Measurements from ENCODE around the gene FADS3.

Gene FADS3

DNA sequence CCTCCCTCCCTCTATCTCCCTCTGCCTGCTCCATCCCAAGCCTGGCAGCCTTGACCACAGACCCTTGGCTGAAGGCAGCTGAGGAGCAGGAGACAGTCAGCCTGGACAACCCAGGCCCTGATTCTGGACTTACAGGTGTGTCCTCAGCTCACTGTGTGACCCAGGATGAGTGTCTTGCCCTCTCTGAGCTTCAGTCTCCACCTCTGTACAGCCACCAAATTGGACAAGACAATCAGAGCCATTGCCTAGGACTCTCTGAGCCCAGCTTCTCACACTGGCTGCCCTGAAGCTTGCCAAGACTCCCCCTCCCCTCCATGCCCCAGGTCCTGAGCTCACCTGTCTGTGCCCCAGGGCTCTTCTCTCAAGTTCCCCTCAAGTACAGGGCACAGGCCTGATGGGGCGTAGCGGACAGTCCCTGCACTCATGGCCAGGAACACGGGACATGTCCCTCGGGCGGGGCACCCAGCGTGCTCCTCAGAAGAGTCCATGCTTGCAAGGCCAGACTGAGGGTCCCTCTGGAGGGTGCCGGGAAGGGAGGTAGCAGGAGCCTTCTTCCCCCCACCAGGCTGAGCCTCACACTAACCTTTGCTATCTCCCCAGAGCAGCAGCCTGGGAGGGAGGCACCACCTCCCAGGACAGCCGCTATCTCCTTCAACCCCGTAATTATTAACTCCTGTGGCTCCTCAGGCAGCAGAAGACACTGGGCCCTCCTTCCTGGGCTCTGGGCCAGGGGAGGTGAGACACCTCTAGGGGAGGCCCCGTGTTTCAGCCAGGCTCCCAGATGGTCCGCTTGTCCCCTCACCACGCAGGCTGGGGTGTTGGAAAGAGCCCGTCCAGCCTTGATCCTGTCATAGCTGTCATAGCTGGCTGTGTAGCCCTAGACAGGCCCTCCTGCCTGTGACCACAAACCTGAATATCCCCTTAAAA is 28.6 kb upstream of the FADS3 start:
- peaks cover 63% of the 10 kb centered on the region for H3K27me3 ChIP-seq (ENCODE audit: insufficient read depth, low read length)
- H3K4me1 ChIP-seq (ENCODE audit: insufficient read depth, low read length) = peaks cover 3% of the 10 kb centered on the region
- H3K36me3 ChIP-seq (ENCODE audit: insufficient read depth, low read length) = no peaks in the 10 kb centered on the region

DNA sequence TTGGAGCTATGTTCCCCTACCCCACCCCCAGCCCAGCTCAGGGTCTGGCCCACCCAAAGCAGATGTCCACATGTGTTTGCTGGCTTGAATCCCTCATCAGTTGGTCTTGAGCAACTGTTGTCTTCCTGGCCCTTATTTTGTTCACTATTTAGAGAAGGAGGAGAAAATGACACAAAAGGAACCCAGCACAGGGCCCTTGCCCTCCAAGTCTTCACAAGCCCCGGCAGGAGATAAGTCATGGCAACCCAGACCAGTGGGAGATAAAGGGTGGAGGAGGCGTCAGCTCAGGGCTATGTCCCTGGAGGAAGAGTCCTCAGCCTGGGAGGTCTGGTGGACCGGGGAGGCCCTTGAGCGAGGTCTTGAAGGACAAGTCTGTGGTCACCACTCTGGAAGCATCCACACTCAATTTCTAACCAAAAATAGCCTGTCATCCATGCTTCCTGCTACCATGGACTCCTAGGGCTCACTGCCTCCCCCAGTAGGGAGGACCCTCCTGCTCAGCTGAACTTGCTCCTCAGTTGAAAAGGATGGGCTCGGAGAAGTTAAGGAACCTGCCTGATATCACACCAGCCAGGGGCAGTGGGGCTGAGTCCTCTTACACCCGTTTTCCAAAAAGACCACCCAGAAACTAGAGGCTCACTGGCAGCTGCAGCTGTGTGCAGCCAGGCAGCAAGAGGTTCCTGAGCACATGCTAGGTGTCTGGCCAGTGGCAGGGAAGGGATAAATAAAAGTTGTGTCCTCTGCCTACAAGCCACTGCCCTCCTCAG is 27.8 kb upstream of the FADS3 start:
- Histone ChIP-seq H3K36me3 (ENCODE audit: insufficient read depth, low read length) (no peaks in the 10 kb centered on the region), H3K9me3 (ENCODE audit: low read length) (no peaks in the 10 kb centered on the region), H3K4me1 (ENCODE audit: insufficient read depth, low read length) (peaks cover 3% of the 10 kb centered on the region), H3K27me3 (ENCODE audit: insufficient read depth, low read length) (peaks cover 57% of the 10 kb centered on the region), H2AFZ (ENCODE audit: low read depth, low read length) (no peak overlapping the region), H3K4me3 (ENCODE audit: low read length) (no peak overlapping the region)

More for the DNA sequence above, 28.6 kb upstream of the FADS3 start:
- no peak overlapping the region for H2AFZ ChIP-seq (ENCODE audit: low read depth, low read length)
- no peaks in the 10 kb centered on the region for H3K9me3 ChIP-seq (ENCODE audit: low read length)
- no peak overlapping the region for H3K4me3 ChIP-seq (ENCODE audit: low read length)

DNA sequence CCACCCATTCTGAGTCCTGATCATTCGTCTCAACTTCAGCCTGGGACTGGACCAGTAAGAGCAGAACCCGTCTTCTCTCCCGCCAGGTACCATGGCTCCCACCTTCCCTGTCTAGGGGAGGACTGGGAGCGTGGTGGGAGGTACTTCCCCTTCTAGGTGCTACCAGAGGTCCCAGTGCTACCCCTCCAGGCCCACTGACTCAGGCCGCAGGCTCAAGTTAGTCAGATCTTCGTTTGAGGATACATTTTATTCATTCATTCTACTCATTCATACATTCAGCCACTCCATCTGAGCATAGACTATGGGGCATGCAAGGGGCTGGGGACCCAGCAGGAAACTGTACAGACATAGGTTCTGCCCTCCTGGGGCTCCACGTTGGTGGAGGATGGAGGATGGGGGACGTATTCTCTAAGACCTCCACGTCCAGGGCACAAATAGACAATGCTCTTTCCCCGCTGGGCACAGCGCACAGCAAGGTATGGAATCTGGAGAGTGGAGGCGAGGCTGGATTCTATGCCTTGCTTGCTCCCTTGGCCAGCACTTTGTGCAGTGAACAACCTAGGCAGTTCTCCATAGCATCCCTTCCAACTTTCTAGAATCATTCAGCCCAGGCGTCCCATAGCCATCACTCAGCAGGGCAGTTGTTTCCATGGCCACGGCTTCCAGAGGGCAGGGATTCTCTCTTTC is 27.0 kb upstream of the FADS3 start:
- H3K4me3 ChIP-seq (ENCODE audit: low read length) = no peak overlapping the region
- no peaks in the 10 kb centered on the region for H3K9me3 ChIP-seq (ENCODE audit: low read length)
- H2AFZ ChIP-seq (ENCODE audit: low read depth, low read length) = no peak overlapping the region
- no peaks in the 10 kb centered on the region for H3K36me3 ChIP-seq (ENCODE audit: insufficient read depth, low read length)
- no peaks in the 10 kb centered on the region for H3K4me1 ChIP-seq (ENCODE audit: insufficient read depth, low read length)
- peaks cover 54% of the 10 kb centered on the region for H3K27me3 ChIP-seq (ENCODE audit: insufficient read depth, low read length)

DNA sequence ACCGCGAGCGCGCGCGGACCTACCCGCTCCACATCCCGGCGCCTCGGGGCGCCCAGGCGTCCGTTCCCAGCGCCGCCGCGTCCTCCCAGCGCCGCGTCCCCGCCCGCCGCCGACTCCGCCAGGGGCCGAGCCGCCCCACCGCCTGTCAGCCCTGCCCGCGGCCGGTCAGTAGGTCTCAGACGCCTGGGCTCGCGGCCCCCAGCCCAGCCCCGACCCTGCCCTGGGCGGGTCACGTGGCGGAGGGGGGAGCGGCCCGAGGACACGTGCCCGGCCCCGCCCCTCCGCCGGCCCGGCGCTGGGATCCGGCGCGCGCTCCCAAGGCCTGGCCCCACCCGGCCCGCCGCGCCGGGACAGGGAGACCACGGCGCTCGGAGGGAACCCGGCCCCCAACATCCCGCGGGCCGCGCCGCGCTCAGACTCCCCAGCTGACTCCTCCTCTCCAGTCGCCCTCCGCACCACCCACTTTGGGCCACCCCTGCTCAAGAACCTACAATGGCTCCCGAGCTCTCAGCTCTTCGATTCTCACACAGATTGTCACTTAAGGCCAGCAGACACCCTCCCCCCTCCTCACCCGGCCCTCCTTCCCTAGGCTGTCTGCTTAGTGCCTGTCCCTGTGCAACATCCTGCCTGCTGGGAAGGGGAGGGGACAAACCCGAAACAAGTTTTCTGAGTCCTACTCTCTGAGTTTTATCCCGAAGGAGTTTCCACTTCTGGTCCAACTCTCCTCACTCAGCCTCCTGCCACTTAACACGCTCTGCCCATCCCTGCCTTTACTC is 26.2 kb upstream of the FADS3 start, which contains the start of gene RAB3IL1:
TSS of gene RAB3IL1 (minus strand) at position 233 of the 776 bp plus-strand sequence. CDS start at position 34, 199 bp downstream.
- Histone ChIP-seq H3K4me1 (ENCODE audit: insufficient read depth, low read length) (no peaks in the 10 kb centered on the region), H3K4me3 (ENCODE audit: low read length) (peak within 1 kb of the TSS; percentile 34), H3K27me3 (ENCODE audit: insufficient read depth, low read length) (peaks cover 47% of the 10 kb centered on the region), H2AFZ (ENCODE audit: low read depth, low read length) (peak within 1 kb of the TSS; percentile 59), H3K9me3 (ENCODE audit: low read length) (no peaks in the 10 kb centered on the region), H3K36me3 (ENCODE audit: insufficient read depth, low read length) (no peaks in the 10 kb centered on the region)

DNA sequence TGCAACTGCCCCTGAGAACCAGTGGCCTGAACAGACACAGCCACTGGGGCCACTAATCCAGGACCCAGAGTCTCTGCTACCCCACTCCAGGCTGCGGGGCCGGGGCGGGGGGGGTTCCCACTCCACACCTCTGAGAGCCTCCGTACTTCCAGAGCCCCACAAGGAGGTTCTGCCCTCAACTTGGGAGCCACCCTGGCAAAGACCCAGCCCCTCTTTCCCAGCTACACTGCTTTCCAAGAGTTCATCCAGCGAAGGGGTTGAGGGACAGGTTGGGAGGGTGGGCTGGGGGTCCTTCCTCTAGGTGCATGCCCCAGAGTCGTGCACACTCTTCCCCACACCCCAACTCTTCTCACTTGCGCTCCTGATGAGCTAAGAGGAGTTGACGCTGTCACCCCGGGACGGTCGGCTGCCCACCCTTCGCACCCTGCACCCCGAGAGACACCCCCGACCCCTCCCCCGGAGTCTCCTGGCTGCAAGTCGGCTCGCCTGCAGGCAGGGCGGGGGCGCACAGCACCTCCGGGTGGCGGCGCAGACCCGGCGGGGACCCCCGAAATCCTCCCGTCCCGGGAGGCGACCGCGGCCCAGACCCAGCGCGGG is 25.5 kb upstream of the FADS3 start:
- Histone ChIP-seq H3K4me1 (ENCODE audit: insufficient read depth, low read length) (no peaks in the 10 kb centered on the region), H3K9me3 (ENCODE audit: low read length) (no peaks in the 10 kb centered on the region), H3K36me3 (ENCODE audit: insufficient read depth, low read length) (no peaks in the 10 kb centered on the region), H3K27me3 (ENCODE audit: insufficient read depth, low read length) (peaks cover 47% of the 10 kb centered on the region), H2AFZ (ENCODE audit: low read depth, low read length) (peak overlapping the region; percentile 59), H3K4me3 (ENCODE audit: low read length) (peak overlapping the region; percentile 34)

DNA sequence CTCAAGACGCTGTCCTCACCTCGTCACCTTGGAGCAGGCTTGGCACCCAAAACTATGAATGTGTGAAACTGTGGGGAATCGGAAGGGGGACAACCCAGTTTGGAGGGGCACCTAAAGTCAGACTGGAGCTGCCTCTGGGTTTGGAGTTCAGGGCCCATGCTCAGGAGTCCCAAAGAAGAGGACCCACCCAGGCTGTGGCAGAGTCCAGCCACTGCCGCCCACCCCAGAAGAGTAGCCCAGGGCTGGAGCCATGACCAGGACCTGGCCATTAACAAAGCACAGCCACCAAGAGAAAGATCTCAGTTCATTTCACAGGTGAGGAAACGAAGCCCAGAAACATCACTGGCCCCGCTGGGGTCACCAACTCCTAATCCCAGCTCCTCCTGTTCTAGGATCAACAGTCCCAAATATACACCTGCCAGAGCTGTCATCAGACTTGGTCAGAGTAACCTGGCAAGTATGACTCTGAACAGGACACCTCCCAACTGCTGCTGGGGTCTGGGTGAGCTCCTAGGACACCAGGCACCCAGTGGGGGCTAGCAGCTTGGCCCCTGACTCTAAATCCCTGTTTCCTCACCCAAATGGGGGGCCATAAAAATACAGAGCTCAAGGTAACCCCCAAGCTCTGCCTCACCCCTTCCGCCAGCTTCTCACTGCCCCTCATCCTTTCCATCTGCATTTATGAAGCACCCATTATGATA is 23.3 kb upstream of the FADS3 start:
- Histone ChIP-seq H3K4me1 (ENCODE audit: insufficient read depth, low read length) (no peaks in the 10 kb centered on the region), H3K4me3 (ENCODE audit: low read length) (no peak overlapping the region), H3K36me3 (ENCODE audit: insufficient read depth, low read length) (no peaks in the 10 kb centered on the region), H2AFZ (ENCODE audit: low read depth, low read length) (no peak overlapping the region), H3K9me3 (ENCODE audit: low read length) (no peaks in the 10 kb centered on the region), H3K27me3 (ENCODE audit: insufficient read depth, low read length) (peaks cover 41% of the 10 kb centered on the region)

DNA sequence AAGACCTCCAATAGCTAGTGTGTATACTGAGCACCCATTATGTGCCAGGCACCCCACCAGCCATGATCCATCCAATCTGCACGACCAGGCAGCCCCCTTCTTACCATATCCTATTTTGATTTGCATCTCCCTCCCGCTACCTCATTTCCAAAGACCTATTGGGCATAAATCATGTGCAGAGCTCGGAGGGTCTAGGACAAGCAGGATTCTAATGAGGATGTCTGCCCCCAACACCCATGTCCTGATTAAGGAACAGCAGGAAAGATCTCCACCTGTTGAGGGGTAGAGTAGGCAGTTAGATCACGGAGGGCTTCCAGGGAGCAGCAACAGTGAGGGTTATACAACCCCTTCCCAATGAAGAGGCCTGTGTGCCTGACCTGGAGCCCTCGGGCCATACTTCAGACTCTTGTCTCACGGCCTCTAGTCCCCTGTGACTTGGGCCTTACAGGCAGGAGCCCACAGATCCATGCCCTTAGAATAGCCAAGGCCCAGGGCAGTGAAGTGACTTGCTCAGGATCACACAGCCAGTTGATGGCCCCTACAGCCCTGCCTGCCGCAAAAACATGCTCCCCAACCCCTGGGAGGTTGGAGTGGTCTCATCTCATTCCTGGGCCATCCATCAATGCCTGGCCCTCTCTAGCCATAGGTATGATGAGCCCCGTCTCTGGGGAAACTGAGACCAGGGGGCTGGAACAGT is 22.5 kb upstream of the FADS3 start:
- Histone ChIP-seq H3K4me3 (ENCODE audit: low read length) (no peak overlapping the region), H2AFZ (ENCODE audit: low read depth, low read length) (no peak overlapping the region), H3K4me1 (ENCODE audit: insufficient read depth, low read length) (no peaks in the 10 kb centered on the region), H3K27me3 (ENCODE audit: insufficient read depth, low read length) (peaks cover 34% of the 10 kb centered on the region), H3K9me3 (ENCODE audit: low read length) (no peaks in the 10 kb centered on the region), H3K36me3 (ENCODE audit: insufficient read depth, low read length) (no peaks in the 10 kb centered on the region)

DNA sequence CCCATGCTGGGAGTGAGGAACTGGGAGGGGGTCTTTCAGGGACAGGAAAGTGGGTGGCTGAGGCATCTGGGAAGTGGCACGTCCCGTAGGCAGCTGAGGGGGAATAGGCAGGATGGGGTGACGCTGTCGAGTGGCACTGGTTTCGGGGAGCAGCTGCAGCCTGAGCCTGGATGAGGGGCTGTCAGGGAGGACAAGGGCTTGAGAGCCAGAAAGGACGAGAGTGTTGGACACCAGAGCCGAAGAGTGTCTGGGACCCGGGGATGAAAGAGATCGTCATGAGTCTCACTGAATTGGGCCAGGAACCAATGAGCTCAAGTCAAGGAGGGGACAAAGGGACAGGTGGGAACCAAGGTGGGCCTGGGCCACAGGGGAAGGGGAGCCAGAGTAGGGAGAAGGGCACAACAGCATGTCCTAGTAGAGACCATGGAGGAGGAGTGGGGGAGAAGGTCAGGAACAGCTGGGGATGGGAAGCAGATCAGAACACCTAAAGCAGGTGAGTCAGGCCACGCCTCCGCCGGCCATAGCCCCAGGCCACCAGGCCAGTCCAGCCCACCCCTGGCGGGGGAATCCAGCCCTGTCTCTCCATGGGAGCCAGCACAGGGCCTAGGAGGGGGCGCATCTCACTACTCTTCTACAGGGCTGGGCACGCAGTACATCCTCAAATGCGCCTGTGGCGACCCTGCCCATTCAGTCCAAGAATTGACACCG is 21.8 kb upstream of the FADS3 start:
- Histone ChIP-seq H3K4me1 (ENCODE audit: insufficient read depth, low read length) (no peaks in the 10 kb centered on the region), H3K4me3 (ENCODE audit: low read length) (no peak overlapping the region), H3K36me3 (ENCODE audit: insufficient read depth, low read length) (no peaks in the 10 kb centered on the region), H2AFZ (ENCODE audit: low read depth, low read length) (no peak overlapping the region), H3K9me3 (ENCODE audit: low read length) (no peaks in the 10 kb centered on the region), H3K27me3 (ENCODE audit: insufficient read depth, low read length) (peaks cover 27% of the 10 kb centered on the region)

DNA sequence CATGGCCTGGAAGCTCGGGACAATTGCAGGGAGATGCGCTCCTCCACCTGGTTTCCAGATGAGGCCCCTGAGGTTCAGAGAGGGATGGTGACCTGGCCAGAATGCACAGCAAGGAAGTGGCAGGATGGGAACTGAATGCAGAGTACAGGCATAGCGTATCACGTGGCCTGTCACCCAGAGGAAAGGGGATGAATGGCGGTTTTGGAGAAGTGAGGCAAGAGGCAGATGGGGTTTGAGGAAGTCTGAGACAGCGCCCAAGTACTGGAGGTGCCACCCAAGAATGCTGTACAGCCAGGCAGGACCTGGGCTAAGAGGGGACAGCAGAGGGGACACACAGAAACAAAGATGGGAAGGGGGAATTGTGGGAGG is 21.2 kb upstream of the FADS3 start:
- no peaks in the 10 kb centered on the region for H3K9me3 ChIP-seq (ENCODE audit: low read length)
- H2AFZ ChIP-seq (ENCODE audit: low read depth, low read length) = no peak overlapping the region
- no peaks in the 10 kb centered on the region for H3K36me3 ChIP-seq (ENCODE audit: insufficient read depth, low read length)
- peaks cover 24% of the 10 kb centered on the region for H3K27me3 ChIP-seq (ENCODE audit: insufficient read depth, low read length)
- no peak overlapping the region for H3K4me3 ChIP-seq (ENCODE audit: low read length)
- H3K4me1 ChIP-seq (ENCODE audit: insufficient read depth, low read length) = no peaks in the 10 kb centered on the region

DNA sequence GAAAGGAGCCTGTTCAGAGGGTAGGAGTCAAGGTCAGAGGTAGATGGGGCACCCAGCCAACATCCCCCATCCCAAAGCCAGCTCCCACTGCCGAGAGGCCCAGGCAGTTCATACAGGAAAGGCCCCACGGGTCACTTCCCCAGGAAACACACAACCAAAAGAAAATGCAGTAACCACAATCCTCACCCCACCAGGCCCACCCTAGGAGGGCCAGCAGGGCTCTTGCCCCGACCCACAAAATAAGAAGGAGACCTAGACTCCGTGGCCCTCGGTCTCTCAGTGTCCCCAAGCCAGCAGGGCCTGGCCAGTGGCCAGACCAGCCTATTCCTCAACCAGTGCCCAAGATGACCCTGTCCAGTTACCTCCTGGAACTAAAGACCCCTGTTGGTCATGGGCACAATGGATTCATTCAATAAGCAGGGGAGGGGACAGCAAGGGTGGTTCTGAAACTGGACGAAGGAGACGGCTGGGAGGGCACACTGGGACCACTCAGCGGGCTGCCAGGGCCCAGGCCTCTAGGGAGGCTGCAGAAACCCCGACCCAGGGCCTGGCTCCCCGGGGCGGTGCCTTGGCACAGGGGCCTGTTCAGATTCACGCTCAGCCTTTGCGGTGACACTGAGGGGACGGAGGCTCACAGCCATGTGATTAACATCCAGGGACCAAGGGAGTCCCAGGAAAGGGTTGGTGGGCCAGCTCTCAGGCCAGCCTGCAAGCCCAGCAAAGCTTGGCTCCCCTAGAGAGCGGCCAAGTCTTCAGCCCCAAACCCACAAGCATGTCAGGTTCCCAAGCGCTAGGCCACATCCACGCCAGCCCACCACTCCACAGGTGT is 20.6 kb upstream of the FADS3 start:
- Histone ChIP-seq H2AFZ (ENCODE audit: low read depth, low read length) (no peak overlapping the region), H3K4me1 (ENCODE audit: insufficient read depth, low read length) (no peaks in the 10 kb centered on the region), H3K9me3 (ENCODE audit: low read length) (no peaks in the 10 kb centered on the region), H3K36me3 (ENCODE audit: insufficient read depth, low read length) (no peaks in the 10 kb centered on the region), H3K4me3 (ENCODE audit: low read length) (no peak overlapping the region), H3K27me3 (ENCODE audit: insufficient read depth, low read length) (peaks cover 23% of the 10 kb centered on the region)
